ENCODE results near the gene TAF4. TPM values are rescaled to one million over a fixed set of nuclear protein-coding genes. Genes with fewer than 3 reads are reported as not detected.

TAF4 gene
- total RNA-seq, 2 donors from 2014 or later, result 25.5 to 39.9 TPM

DNA sequence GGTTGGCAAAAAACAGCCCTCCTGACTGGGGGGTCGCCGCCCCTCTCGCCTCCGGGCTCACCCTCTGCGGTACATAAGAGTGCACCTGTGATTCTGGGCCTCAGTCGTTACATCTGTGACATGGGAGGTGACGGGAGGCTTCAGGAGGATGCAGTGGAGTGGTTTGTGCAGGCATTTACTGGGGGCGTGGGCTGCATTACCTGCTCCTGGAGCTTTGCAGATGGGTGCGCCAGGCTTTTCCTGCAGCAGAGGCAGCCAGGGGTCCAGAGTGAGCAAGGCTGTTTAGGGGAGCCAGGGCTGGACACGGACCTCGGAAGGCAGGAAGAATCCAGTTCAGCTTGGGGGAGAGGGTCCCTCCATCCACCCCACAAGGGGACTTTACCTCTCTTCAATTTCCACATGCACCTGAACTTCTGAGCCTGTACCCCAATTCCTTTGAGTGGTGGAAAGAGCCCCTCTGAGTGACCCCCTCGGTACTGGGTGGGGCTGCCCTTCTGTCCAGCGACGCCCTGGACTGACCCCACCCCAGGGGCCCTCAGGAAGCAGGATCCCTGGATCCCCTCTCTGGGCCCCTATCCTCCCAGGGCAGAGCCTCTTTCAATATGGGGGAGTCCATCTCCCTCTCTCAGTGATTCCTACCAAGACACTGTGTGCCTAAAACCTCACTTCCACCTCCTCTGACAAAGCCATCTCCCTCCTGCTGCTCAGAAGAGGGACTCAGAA, 134.0 kb downstream of the TAF4 start:
- WGBS, 2 experiments (ENCODE audit: insufficient coverage in 1 of 2, insufficient read length in 1 of 2), result 91 to 92% methylated on average over 9 to 14 of the region's 14 CpGs
- no peak for DNase-seq
- peaks cover 5% of the 10 kb centered on the region for H3K9me3 Mint-ChIP-seq
- Histone ChIP-seq H3K9ac (ENCODE audit: extremely low read depth, low read length, poor library complexity, severe bottlenecking) (no peak overlapping the region), H3K9me3 (ENCODE audit: control insufficient read depth, low read length) (no peaks in the 10 kb centered on the region), H3K27me3 (ENCODE audit: control insufficient read depth, insufficient read depth, low read length, poor library complexity, severe bottlenecking) (no peaks in the 10 kb centered on the region), H3K4me3 (ENCODE audit: low read length) (no peak overlapping the region), H3K4me1 (ENCODE audit: control insufficient read depth, insufficient read depth, low read length) (no peaks in the 10 kb centered on the region), H3K36me3 (ENCODE audit: control insufficient read depth, insufficient read depth, low read length) (no peaks in the 10 kb centered on the region), H3K27ac (ENCODE audit: low read depth, low read length) (no peak overlapping the region)
- H3K27ac Mint-ChIP-seq, result no peak overlapping the region
- TF ChIP-seq, protein P1, sequence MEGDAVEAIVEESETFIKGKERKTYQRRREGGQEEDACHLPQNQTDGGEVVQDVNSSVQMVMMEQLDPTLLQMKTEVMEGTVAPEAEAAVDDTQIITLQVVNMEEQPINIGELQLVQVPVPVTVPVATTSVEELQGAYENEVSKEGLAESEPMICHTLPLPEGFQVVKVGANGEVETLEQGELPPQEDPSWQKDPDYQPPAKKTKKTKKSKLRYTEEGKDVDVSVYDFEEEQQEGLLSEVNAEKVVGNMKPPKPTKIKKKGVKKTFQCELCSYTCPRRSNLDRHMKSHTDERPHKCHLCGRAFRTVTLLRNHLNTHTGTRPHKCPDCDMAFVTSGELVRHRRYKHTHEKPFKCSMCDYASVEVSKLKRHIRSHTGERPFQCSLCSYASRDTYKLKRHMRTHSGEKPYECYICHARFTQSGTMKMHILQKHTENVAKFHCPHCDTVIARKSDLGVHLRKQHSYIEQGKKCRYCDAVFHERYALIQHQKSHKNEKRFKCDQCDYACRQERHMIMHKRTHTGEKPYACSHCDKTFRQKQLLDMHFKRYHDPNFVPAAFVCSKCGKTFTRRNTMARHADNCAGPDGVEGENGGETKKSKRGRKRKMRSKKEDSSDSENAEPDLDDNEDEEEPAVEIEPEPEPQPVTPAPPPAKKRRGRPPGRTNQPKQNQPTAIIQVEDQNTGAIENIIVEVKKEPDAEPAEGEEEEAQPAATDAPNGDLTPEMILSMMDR (conservative IDR thresholded peaks at IDR 0.05), result no peak
- no peak overlapping the region for H3K4me3 Mint-ChIP-seq
- H3K27me3 Mint-ChIP-seq (ENCODE audit: insufficient read depth), result no peaks in the 10 kb centered on the region
- H3K36me3 Mint-ChIP-seq (ENCODE audit: low read depth), result peaks cover 4% of the 10 kb centered on the region
- peaks cover 7% of the 10 kb centered on the region for H3K4me1 Mint-ChIP-seq

DNA sequence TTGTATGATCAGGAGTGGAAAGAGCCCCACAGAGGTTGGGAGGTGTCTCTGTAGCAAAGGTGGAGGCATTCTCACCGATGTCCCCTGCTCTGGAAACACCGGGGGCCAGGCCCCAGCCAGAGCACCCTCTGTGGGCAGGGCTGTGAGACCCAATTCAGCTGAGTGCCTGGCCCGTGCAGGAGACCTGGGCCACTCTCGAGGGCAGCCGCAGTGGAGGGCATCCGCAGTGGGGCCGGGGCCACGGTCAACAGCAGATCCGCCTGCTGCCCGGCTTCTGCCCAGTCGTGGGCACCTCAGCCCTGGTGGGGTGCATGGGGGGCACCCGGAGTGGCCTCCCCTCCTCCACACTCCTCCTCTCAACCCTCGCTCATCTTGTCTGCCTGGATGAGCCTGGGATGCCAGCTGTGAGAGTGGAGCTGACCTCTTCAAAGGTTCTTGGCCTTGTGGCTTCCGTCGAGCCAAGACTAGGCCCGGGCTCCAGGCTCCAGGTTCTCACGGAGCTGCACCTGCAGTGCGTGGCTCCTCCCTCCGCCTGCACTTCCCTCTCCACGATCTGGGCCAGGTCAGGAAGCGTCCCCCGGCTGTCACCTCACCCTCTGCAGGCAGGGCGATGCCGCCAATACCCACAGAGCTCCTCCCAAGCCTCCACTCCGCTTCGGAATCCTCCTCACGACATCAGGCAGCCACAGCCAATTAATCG, 134.8 kb downstream of the TAF4 start:
- H3K9me3 ChIP-seq (ENCODE audit: control insufficient read depth, low read length), result no peaks in the 10 kb centered on the region
- TF ChIP-seq, protein P1 (conservative IDR thresholded peaks at IDR 0.05), result no peak
- peaks cover 5% of the 10 kb centered on the region for H3K9me3 Mint-ChIP-seq
- DNase-seq, result no peak
- no peaks in the 10 kb centered on the region for H3K27me3 ChIP-seq (ENCODE audit: control insufficient read depth, insufficient read depth, low read length, poor library complexity, severe bottlenecking)
- peaks cover 4% of the 10 kb centered on the region for H3K36me3 Mint-ChIP-seq (ENCODE audit: low read depth)
- no peak overlapping the region for H3K27ac ChIP-seq (ENCODE audit: low read depth, low read length)
- H3K4me3 ChIP-seq (ENCODE audit: low read length), result no peak overlapping the region
- H3K4me3 Mint-ChIP-seq, result no peak overlapping the region
- no peaks in the 10 kb centered on the region for H3K36me3 ChIP-seq (ENCODE audit: control insufficient read depth, insufficient read depth, low read length)
- H3K9ac ChIP-seq (ENCODE audit: extremely low read depth, low read length, poor library complexity, severe bottlenecking), result no peak overlapping the region
- H3K27me3 Mint-ChIP-seq (ENCODE audit: insufficient read depth), result no peaks in the 10 kb centered on the region
- 89 to 92% methylated on average over 13 to 28 of the region's 28 CpGs for WGBS, 2 experiments (ENCODE audit: insufficient coverage in 1 of 2, insufficient read length in 1 of 2)
- no peak overlapping the region for H3K27ac Mint-ChIP-seq
- H3K4me1 Mint-ChIP-seq, result peaks cover 7% of the 10 kb centered on the region
- no peaks in the 10 kb centered on the region for H3K4me1 ChIP-seq (ENCODE audit: control insufficient read depth, insufficient read depth, low read length)

GRCh38 chr20:61929971-61930666, 135.6 kb downstream of the TAF4 start:
- H3K27ac Mint-ChIP-seq, result no peak overlapping the region
- peaks cover 5% of the 10 kb centered on the region for H3K9me3 Mint-ChIP-seq
- 96 to 100% methylated on average over 5 to 12 of the region's 12 CpGs for WGBS, 2 experiments (ENCODE audit: insufficient coverage in 1 of 2, insufficient read length in 1 of 2)
- Histone ChIP-seq H3K27me3 (ENCODE audit: control insufficient read depth, insufficient read depth, low read length, poor library complexity, severe bottlenecking) (no peaks in the 10 kb centered on the region), H3K4me1 (ENCODE audit: control insufficient read depth, insufficient read depth, low read length) (no peaks in the 10 kb centered on the region), H3K36me3 (ENCODE audit: control insufficient read depth, insufficient read depth, low read length) (no peaks in the 10 kb centered on the region), H3K4me3 (ENCODE audit: low read length) (no peak overlapping the region), H3K9me3 (ENCODE audit: control insufficient read depth, low read length) (no peaks in the 10 kb centered on the region), H3K27ac (ENCODE audit: low read depth, low read length) (no peak overlapping the region), H3K9ac (ENCODE audit: extremely low read depth, low read length, poor library complexity, severe bottlenecking) (no peak overlapping the region)
- TF ChIP-seq, protein P1 (conservative IDR thresholded peaks at IDR 0.05), result no peak
- DNase-seq, result no peak
- peaks cover 4% of the 10 kb centered on the region for H3K36me3 Mint-ChIP-seq (ENCODE audit: low read depth)
- no peak overlapping the region for H3K4me3 Mint-ChIP-seq
- peaks cover 5% of the 10 kb centered on the region for H3K4me1 Mint-ChIP-seq
- H3K27me3 Mint-ChIP-seq (ENCODE audit: insufficient read depth), result no peaks in the 10 kb centered on the region

Data from endodermal cell (in vitro differentiated cells).